ENCODE results near the gene PAAF1. TPM values are rescaled to one million over a fixed set of nuclear protein-coding genes. Genes with fewer than 3 reads are reported as not detected.

The PAAF1 gene
- total and polyA plus RNA-seq, 2 experiments from 2014 or later = 13.6 to 18.1 TPM

GRCh38 chr11:73912026-73912425, 35.2 kb downstream of the PAAF1 start:
- H3K79me2 ChIP-seq (replicated peaks; ENCODE audit: insufficient read depth) = no peaks in the 10 kb centered on the region
- H3K9me3 Mint-ChIP-seq = no peaks in the 10 kb centered on the region
- H3K4me3 Mint-ChIP-seq = no peak overlapping the region
- H3K4me1 Mint-ChIP-seq = no peaks in the 10 kb centered on the region
- no peaks in the 10 kb centered on the region for H3F3A ChIP-seq (replicated peaks; ENCODE audit: low read depth)
- H3K27me3 ChIP-seq (ENCODE audit: insufficient read depth) = no peaks in the 10 kb centered on the region
- ATAC-seq (no peak), DNase-seq (ENCODE audit: low spot score) (no peak)
- H2AFZ ChIP-seq = no peak overlapping the region
- H3K36me3 Mint-ChIP-seq (ENCODE audit: low read depth) = peaks cover 4% of the 10 kb centered on the region; the same call in 2 of the 3 replicates
- no peaks in the 10 kb centered on the region for H4K20me1 ChIP-seq (replicated peaks; ENCODE audit: insufficient read depth)
- H3K4me1 ChIP-seq (ENCODE audit: insufficient read depth) = no peaks in the 10 kb centered on the region
- H3K4me2 ChIP-seq = no peak overlapping the region
- no peaks in the 10 kb centered on the region for H3K36me3 ChIP-seq (ENCODE audit: insufficient read depth)
- no peaks in the 10 kb centered on the region for H3K27me3 Mint-ChIP-seq (ENCODE audit: insufficient read depth, low read depth, poor library complexity)
- no peak overlapping the region for H3K4me3 ChIP-seq
- H3K27ac ChIP-seq (ENCODE audit: low read depth) = no peak overlapping the region
- H3K27ac Mint-ChIP-seq = no peak overlapping the region
- H3K9me2 ChIP-seq (ENCODE audit: insufficient read depth) = no peaks in the 10 kb centered on the region
- TF ChIP-seq CTCF (conservative IDR thresholded peaks at IDR 0.05; ENCODE audit: low read depth in 2 of 2) (no peak), ETS1 (IDR thresholded peaks at IDR 0.05) (no peak), ZNF114 (CRISPR knock-in tag; IDR thresholded peaks at IDR 0.05) (no peak), EZH2 (IDR thresholded peaks at IDR 0.05; ENCODE audit: low read depth, unreplicated experiment) (no peak), REST (IDR thresholded peaks at IDR 0.05; ENCODE audit: unreplicated experiment) (no peak), STAT1 (IDR thresholded peaks at IDR 0.05; ENCODE audit: unreplicated experiment) (no peak), ZNF462 (CRISPR knock-in tag; IDR thresholded peaks at IDR 0.05) (no peak)
